ACHN (cell line): ENCODE measurements around the gene PFDN1.
A peak's percentile ranks its signal among the peaks of the same experiment; 100 is the strongest.

Experiments used
- DNase-seq: peaks from one replicate; pipeline ENCODE4 v3.0.0-alpha.2; 2015
- in situ Hi-C: cut with HindIII; loops from 2 replicates; pipeline ENCODE4 v1.10.0; 2017; ENCODE audit warnings: low sequenced_read_pairs, low pct_ligation_motif_present, low pct_unique_long_range_greater_than_20kb

The PFDN1 gene

GRCh38 chr5:140227046-140227445 lies 75.9 kb downstream of the PFDN1 start:
- DNase-seq: no peak
- in situ Hi-C loops: no loop called here

- DNase-seq: no peak
- in situ Hi-C loops: no loop called here
These were observed 77.5 kb downstream of the PFDN1 start for GRCh38 chr5:140225396-140225795.

GRCh38 chr5:140224658-140225057 lies 78.2 kb downstream of the PFDN1 start:
- in situ Hi-C loops: no loop called here

GRCh38 chr5:140223567-140223966 lies 79.3 kb downstream of the PFDN1 start:
- in situ Hi-C loops: no loop called here
- DNase-seq: no peak

More at GRCh38 chr5:140224658-140225057, 78.2 kb downstream of the PFDN1 start:
- DNase-seq: no peak

GRCh38 chr5:140222416-140222815 lies 80.5 kb downstream of the PFDN1 start:
- in situ Hi-C loops: no loop called here
- no peak for DNase-seq

GRCh38 chr5:140221697-140222223 lies 81.1 kb downstream of the PFDN1 start:
- in situ Hi-C loops: no loop called here
- peak; percentile 62 for DNase-seq

- no peak for DNase-seq
- in situ Hi-C loops: no loop called here
These were observed 82.2 kb downstream of the PFDN1 start for GRCh38 chr5:140220698-140221064.

- DNase-seq: peak; percentile 72
- in situ Hi-C loops: no loop called here
These were observed 82.7 kb downstream of the PFDN1 start for GRCh38 chr5:140220032-140220697.

GRCh38 chr5:140219068-140219991 lies 83.6 kb downstream of the PFDN1 start:
- in situ Hi-C loops: no loop called here
- DNase-seq: no peak

- in situ Hi-C loops: no loop called here
These were observed 85.4 kb downstream of the PFDN1 start for GRCh38 chr5:140217299-140218026.

GRCh38 chr5:140216478-140217074 lies 86.3 kb downstream of the PFDN1 start:
- in situ Hi-C loops: no loop called here
- no peak for DNase-seq

More at GRCh38 chr5:140217299-140218026, 85.4 kb downstream of the PFDN1 start:
- no peak for DNase-seq

GRCh38 chr5:140215276-140215675 lies 87.6 kb downstream of the PFDN1 start:
- in situ Hi-C loops: no loop called here
- DNase-seq: no peak

GRCh38 chr5:140214831-140215230 lies 88.1 kb downstream of the PFDN1 start:
- in situ Hi-C loops: no loop called here
- peak; percentile 86 for DNase-seq

GRCh38 chr5:140213370-140213983 lies 89.4 kb downstream of the PFDN1 start:
- in situ Hi-C loops: no loop called here
- DNase-seq: no peak

GRCh38 chr5:140208065-140208464 lies 94.8 kb downstream of the PFDN1 start:
- no peak for DNase-seq
- in situ Hi-C loops: no loop called here

- DNase-seq: peak; percentile 65
- in situ Hi-C loops: no loop called here
These were observed 95.5 kb downstream of the PFDN1 start for GRCh38 chr5:140207250-140207964.

- in situ Hi-C loops: no loop called here
These were observed 96.9 kb downstream of the PFDN1 start for GRCh38 chr5:140205952-140206351.

GRCh38 chr5:140205216-140205615 lies 97.7 kb downstream of the PFDN1 start:
- DNase-seq: no peak
- in situ Hi-C loops: no loop called here

More at GRCh38 chr5:140205952-140206351, 96.9 kb downstream of the PFDN1 start:
- no peak for DNase-seq
